Activated CD8-positive, alpha-beta memory T cell treated with anti-CD3 and anti-CD28 coated beads, Interleukin-2, amount 50 U/mL, for 24 hours (primary cell): ENCODE measurements around the gene OLFM2.
"Not testable (repeated sequence)": the region's sequence is repeated elsewhere in the genome, so short reads cannot be mapped to it uniquely, and the experiment has no call there.

Source experiments
- DNase-seq: peaks from one replicate; pipeline ENCODE4 v3.0.0-alpha.2; 2020; ENCODE audit errors: extremely low read depth

Gene OLFM2

DNA sequence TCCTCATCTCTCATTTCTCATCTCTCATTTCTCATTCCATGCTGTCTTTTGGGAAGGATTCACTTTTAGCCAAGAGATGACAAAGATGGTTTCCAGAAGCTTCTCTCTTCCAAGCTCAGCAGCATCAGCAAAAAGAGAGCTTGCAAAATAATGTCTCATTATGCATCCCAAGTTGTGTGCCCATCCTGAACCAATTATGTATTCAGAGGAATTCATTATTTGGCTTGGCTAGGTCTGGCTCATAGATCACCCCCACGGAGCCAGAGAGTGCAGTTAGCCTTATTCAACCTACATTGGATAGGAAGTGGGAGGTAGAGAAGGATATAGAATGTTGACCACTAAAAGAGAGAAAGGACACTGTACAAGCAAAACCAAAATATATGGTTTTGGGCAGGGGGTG is 5.4 kb upstream of the OLFM2 start:
- DNase-seq: no peak

DNA sequence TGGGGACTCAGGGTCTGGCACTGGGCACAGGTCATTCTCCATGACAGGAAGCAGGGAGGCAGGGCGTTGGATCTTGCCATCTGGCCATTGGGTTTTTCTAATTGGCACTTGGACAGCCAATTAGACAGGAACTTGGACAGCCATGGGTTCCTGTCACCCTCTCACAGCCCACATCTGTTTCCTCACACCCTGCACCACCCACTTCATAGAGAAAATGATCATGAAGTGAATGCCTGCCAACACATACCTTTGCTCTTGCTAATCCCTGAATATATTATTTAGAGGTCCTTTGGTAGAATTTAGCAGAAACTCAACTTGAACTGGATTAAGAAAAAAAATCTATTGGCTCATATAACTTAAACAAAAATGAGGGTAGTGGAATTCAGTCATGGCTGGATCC is 4.9 kb upstream of the OLFM2 start:
- DNase-seq: no peak

DNA sequence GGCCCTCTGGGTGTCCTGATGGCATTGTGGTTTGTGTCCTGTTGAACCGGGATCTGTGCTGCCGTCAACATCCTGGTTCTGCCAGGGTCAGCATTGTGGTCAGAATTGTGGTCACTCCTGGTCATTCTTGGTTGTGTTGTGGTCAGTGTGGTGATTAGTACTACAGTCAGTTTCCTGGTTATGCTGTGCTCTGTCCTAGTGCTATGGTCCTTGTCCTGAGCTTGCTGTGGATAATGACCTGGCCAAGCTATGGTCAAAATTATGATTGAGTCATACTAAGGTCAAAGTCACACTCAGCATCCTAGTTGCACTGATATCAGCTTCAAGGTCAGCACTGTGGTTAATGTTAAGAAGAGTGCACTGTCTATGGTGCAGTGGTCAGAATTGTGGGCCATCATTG is 4.5 kb upstream of the OLFM2 start:
- DNase-seq: no peak

DNA sequence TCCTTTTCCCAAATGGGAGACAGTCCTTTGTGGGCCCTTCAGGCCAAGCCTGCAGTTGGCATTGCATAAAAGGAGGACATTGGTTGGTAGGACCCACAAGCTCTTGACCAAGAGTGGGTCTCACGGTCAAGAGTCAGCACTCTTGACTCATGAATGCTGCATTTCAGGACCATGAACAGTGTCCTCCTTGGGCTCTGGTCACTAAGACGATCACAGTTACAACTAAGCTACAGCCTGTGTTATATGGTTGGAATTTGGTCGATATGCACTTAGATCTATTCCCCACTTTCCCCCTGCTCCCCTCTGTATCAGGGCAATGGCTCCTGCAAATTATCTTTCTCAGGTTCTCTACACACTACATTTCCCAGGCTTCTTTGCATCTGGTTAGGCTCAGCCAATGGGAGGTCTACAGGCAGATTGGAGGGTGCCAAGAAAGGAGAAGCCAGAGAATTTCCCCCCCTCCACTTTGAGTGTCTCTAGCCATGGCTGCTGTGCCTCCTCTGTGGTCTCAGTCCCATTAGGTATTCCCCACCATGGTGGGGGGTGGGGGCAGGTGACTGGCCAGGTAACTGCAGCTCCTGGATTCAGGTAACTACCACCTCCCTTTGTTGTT is 3.1 kb upstream of the OLFM2 start:
- no peak for DNase-seq

DNA sequence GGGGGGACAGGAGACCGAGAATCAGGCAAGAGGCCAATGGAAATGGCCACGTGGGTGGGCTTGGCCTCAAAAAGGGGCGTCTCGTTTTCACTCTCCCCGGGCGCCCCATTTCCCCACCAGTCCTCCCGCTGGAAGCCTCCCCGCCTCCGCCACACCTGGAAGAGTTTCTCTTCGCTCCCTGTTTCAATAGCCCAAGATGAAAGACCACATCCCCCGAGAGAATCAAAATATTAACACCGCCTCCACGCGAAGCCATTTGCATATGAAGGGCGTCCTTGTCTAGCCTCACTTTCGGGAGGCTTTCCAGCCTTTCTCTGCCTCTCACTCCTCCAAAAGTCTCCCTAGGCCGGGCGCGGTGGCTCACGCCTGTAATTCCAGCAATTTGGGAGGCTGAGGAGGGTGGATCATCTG is 691 bp upstream of the OLFM2 start:
- no peak for DNase-seq

DNA sequence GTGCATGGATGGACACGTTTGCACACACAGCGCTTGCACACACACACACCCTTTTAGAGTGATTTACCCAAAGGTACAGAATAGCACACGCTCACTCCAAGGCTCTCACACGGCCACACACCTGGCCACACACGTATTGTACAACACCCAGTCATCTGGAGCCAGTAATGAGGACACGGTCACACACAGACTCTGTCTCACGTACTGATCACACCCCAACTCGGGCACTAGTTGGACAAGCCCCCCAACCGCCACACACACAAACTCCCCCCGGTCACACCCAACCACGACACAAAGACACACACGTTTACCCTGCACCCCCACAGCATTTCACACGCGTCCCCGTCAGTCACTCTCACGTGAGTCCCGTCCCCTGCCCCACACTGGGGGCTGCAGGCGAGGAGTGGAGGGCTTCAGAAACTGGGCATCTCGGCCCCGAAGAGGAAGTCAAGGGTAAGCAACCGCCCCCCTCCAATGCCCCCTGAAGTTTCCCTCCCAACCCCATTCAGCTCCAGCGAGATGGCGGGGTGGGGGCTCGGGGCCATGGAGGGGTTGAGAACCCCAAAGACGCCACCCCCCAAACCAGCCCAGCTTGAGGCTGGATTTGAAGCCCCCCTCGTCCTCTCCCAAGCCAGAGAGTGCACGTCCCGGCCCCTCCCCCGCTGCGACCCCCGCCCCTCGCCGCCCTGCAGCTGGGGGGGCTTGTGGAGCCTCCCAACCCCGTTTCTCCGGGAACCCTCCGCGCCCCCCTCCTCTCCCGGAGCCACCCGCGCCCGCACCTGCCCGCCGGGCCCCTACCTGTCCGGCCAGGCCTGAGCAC is 599 bp downstream of the OLFM2 start:
- no peak for DNase-seq

DNA sequence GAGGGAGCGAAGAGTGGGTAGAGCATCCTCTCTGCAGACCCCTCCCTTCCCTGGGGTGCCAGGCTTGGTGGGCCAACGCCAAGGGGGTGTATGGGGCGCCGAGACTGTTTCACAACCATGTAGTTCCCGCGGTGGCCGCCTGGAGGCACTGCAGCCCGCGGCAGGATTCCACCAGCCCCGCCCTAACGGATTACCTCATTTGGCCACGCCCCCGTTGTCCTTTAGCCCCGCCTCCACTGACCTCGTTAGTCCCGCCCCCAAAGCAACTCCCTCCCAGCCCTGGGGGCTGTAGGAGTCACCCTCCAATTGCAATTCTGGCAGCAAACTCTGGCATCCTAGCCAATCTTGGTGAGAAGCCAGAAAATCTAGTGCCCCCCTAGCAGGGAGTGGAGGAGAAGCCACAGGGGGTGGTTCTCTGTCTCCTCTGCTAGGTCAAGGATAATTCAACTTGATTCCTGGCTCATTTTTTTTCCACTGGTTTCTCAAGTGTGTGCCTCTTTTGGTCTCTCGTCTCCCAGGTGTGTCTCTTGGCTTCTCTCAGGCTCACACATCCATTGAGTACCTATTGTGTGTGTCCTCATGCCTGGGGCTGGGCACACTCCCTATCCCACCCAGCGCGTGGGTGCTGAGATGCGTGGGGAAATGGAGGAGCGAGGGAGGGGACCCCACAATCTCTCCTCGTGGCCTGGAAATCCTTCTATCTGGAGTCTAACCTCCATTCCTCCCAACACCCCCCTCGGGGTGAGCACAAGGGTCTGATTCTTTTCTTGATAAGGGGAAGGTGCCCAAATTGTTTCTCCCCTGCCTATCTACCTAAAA is 2.0 kb downstream of the OLFM2 start:
- DNase-seq: peak; percentile 71

DNA sequence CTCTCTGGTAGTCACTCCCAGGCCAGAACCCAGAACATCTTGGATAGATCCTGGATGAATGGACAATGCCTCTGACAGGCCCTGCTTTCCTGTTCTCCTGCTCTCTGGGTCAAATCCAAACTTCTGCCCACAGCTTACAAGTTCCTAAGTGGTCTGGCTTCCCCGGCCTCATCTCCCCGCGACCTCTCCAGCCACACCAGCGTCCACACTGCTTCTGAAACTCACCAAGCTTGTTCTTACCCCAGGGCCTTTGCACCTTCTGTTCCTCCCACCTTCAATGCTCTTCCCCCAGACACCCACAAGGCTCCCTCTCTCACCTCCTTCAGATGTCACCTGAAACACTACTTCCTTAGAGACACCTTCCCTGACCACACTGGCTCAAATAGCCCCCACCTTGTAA is 3.5 kb downstream of the OLFM2 start:
- DNase-seq: no peak

DNA sequence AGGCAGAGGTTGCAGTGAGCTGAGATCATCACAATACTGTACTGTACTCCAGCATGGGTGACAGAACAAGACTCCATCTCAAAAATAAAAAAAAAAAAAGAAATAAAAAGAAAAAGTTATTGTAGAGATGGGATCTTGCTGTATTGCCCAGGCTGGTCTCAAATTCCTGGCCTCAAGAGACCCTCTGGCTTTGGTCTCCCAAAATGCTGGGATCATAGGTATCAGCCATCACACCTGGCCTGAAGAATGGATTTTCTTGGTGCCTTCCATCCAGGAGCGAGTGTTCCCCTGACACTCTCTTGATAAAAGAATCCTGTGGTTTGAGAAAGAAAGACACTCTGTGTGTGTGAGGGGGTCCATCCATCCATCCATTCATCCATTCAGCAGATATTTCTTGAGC is 4.7 kb downstream of the OLFM2 start:
- DNase-seq: no peak

DNA sequence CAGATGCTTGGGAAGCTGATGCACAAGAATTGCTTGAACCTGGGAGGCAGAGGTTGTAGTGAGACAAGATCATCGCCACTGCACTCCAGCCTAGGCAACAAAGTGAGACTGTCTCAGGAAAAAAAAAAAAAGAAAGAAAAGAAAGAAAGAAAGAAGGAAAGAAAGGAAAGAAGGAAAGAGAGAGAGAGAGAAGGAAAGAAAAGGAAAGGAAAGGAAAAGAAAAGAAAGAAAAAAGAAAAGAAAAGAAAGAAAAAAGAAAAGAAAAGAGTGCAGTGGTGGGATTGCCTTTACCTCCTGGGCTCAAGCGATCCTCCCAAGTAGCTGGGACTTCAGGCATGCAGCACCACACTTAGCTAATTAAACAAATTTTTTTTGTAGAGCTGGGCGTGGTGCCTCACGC is 12.9 kb downstream of the OLFM2 start:
- DNase-seq: no peak

DNA sequence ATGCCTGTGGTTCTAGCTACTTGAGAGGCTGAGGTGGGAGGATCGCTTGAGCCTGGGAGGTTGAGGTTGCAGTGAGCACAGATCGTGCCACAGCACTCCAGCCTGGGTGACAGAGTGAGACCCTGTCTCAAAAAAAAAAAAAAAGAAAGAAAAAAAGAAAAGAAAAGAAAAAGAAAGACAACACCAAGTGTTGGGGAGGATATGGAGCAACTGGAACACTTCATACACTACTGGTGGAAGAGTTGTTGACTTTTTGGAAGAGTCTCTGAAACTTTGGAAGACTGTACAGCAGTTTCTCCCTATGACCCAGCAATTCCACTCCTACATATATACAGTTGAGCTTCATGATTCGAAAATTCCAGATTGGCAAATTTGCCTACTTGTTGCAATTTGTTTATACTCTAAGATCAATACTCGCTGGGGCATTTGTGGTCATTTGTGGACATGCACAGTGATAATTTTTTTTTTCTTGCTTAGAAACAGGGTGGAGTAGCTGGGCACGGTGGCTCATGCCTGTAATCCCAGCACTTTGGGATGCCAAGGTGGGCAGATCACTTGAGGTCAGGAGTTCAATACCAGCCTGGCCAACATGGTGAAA is 13.4 kb downstream of the OLFM2 start:
- DNase-seq: not testable (repeated sequence)

DNA sequence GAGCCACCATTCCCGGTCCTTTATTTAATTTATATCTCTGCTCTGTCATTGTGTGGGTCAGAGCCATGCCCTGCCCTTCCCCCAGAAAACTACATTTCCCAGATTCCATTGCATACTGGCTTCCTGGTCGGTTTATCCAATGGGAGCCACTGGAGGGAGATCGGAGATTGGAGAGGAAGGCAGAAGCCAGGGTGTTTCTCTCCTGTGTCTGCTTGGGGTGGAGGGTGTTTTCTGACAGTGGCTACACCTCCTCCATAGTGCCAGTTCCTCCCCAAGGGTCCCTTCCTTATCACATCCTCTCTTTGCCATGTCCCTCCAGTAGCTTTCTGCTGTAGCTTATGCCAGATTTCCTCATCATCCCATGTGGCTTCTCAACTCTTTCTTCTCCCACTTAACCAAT is 19.0 kb downstream of the OLFM2 start:
- no peak for DNase-seq

DNA sequence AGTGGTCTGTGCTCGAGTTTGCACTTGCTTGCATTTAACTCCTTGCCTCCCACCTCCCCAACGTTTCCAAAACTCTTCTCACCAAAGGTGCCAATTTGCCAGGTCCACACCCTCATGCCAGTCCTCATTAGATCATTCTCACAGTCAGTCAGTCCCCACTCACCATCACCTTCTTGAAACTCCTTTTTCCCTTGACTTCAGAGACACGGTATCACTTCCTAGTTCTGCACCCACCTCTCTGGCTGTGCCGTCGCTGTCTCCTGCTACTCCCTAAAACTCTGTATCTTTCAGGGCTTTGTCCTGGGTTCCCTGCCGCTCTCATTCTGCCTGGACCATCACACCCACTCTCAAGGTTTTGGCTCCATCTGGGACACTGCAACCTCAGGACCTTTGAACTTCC is 19.6 kb downstream of the OLFM2 start:
- no peak for DNase-seq

DNA sequence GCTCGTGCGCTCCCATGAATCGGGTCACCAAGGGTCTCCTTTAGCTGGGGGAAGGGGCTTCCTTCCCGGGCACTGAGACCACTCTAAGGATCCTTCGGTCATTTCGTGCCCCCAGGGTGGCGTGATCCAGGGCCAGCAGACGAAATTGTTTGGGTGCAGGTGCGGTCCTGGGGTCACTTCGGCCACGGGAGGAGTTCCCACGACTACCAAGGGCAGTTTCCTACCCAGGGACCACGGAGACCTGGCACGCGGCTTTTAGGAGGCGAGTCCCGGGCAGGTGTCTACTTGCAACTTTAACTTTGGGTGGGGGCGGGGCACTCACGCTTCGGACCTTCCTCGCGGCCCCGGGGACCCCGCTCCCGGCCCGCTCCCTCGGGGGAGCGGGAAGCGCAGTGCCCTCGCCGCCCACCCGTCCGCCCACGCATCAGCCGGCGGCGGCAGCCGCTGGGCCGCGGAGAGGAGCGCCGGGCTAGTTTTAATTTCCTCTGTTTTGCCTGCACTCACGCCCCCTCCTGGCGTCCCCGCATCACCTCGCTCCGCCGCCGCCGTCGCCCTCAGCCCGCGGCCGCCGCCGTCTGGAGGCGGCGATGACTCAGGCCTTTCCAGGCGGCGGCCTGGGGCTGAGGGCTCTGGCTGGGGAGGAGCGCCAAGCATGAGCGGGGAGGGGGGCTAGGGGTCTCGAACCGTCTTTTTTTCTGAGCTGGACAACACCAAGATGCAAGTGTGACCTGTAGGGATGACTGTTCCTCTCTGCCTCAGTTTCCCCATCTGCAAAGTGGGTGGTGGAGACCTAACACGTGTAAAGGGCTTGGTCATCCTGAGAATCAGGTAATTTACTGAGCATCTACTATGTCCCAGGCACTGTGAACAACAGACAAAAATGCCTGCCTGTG is 21.8 kb downstream of the OLFM2 start:
- DNase-seq: peak; percentile 38

DNA sequence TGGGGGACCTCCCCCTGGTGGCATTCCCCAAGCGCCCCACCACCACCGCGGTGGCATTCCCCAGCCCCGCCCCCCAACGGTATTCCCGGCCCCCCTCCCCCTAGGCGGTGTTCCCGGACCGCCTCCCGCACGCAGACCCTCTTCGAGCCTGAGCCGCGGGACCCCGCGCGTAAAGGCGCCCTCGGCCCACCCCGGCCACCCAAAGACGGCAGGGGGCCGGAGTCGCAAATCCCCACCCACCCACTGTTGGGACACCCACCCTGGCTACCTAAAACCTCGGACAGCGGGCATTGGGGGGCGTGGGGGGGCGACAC is 22.4 kb downstream of the OLFM2 start:
- no peak for DNase-seq

DNA sequence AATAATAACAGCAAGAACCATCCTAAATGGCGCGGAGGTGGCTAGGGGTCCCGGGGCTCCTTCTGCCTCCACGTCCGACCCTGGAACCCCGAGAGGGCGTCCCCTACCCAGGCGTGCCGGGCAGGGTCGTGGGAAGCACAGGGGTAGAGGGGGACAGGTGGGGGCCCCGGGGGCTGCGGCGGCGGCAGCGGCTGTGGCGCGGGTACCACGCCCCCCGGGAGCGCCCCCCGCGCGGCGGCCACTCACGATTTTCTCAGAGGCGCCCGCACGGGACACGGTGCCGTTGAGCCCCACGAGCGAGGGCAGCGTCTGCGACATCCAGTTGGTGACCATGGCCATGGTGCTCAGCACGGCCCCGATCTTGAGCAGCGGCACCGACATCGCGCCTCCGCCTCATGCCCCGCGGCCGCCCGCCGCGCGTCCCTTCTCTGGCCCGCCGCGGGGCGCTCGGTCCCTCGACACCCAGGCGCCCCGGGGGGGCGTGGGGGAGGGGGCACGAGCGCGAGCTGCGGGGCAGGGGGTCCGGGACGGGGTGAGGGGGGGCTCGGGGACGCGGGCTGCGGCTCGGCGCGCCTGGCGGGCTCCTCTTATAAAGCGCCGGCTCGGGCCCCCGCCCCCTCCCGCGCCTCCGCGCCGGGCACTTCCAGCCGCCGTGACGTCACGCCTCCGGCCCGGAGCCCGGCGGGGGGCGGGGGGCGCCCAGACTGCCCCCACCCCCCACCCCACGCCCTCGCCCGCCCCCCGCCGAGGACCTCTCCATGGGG is 22.9 kb downstream of the OLFM2 start:
- DNase-seq: no peak

DNA sequence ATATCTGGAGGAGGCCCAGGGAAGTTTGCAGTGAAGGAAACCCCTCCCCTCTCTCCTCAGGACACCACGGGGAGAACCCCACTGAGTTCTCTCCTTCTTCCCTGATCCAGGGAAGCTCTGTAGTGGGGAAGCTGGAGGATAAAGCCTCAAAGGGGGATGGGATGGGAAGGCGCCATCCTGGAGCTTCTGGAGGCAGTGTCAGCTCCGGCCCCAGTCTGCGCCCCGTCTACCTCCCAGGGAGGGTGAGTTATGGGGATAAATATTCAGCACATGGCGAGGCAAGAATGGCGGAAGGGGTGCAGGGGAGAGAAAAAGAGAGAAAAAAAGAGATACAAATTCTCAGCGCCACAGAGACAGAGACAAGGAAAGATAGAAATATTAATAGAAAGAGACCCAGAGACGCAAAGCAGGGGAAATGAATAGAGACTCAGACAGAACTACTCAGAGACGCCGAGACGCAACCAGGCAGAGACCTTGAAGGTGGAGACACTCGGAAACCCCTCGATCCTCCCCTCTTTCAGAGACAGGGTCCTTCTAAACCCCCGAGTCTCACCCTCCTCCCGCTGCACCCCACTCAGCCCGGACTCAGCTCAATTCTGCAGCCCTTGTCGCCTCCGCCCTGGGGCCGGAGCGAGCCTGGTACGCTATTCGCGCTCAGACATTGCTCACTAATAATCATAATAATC is 23.6 kb downstream of the OLFM2 start:
- no peak for DNase-seq

DNA sequence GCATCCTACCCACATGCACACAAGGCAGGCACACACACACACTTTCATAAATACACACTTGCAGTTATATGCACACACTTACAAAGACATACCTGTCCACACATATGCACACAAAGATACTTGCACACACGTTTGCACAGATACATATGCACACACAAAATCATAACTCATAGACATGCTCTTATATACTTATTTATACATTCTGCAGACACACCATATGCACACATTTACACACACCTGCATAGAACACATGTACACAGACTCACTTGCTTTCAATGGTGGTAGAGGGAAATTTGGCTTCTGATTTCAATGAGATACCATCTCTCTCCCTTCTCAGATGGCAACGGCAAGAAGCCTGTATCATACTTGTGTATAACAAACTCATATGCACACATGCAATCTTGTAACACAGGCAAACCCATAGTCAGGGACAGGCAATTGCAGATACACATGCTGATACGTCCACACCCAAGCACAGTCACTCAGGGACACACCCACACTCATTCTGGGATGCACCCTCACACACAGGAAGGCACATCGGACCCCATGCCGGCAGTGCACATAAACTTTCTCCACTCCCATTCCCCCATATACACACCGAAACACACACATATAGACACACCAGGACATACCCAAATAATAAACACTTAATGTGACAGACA is 24.7 kb downstream of the OLFM2 start:
- DNase-seq: no peak

DNA sequence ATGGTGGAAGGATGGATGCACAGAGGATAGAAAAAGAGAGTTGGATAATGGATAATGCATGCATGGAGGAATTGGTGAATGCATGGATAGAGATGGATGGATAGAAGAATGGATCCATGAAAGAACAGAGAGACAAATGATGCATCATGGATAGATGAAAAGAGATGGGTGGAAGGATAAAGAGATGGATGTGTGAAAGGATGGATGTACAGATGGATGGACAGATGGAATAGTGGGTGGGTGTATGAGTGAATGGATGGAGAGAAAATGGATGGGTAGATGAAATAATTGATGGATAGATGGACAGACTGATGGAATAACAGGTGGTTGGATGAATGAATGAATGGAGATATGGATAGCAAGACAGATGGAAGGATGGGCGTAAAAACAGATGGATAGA is 25.7 kb downstream of the OLFM2 start:
- DNase-seq: no peak

DNA sequence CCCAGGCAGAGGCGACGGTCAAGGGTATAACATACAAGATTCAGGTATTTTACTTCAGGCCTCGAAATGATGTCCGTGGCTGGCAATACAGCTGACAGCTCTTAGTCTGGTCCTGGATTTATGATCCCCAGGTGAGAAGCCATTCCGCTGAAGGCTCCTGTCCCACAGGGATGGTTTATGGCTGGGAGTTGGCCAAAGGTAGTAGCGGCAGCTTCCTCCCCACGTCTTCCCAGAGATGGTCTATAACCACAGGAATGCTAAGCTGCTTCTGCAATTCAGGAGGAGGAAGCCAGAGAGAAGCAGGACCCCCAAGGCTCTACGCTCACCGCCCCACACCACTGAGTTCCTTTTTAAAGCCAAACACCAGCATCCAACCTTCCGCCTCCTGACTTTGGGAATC is 27.1 kb downstream of the OLFM2 start:
- DNase-seq: no peak
